Activated CD4-positive, CD25-positive, alpha-beta regulatory T cell treated with anti-CD3 and anti-CD28 coated beads, Interleukin-2, amount 50 U/mL, for 24 hours (primary cell): ENCODE measurements around the gene BEX1.
"Not testable (repeated sequence)": the region's sequence is repeated elsewhere in the genome, so short reads cannot be mapped to it uniquely, and the experiment has no call there.

Experiments
- ATAC-seq, 2 donors: fragments of 150-1000 bp; cut with Tn5 transposase; one replicate each; pipeline ENCODE4 v1.10.0; 2021; ENCODE audit warnings: mild to moderate bottlenecking in 1 of 2, moderate library complexity in 1 of 2

BEX1 gene

GRCh38 chrX:103063918-103064434, at the start of gene BEX1:
Gene BEX1, minus strand, starts transcription at chrX:103064171. Its CDS starts 897 bp downstream, at chrX:103063274.
- ATAC-seq, result peak; percentile 28 to 30

GRCh38 chrX:103109497-103109896, 45.5 kb upstream of the BEX1 start:
- ATAC-seq, result not testable (repeated sequence)

DNA sequence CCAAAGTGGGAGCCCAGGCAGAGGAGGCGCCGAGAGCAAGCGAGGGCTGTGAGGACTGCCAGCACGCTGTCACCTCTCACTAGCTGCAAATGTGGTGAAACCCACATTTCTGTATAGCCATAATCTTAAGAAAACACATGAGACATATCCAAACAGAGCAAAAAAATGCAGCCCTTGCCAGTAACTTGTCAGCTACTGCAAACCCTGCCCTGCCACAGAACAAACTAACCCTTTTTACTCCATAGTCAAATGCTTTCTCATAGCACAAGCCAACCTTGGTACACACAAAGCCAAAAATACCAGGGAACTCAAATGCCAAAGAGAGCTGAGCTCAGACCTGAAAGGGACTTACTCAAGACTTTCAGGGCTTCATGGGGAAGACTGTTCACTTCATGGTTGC, 43.9 kb upstream of the BEX1 start:
- ATAC-seq, result no peak

DNA sequence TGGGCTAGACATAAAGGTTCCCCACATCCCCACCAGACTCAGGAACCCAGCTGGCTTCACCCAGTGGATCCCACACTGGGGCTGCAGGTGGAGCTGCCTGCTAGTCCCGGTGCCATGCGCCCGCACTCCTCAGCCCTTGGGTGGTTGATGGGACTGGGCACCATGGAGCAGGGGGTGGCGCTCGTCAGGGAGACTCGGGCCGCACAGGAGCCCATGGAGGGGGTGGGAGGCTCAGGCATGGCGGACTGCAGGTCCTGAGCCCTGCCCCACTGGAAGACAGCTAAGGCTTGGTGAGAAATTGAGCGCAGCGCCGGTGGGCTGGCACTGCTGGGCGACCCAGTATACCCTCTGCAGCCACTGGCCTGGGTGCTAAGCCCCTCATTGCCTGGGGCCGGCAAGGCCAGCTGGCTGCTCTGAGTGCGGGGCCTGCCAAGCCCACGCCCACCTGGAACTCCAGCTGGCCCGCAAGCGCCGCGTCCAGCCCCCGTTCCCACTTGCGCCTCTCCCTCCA, 43.3 kb upstream of the BEX1 start:
- ATAC-seq, result not testable (repeated sequence)

DNA sequence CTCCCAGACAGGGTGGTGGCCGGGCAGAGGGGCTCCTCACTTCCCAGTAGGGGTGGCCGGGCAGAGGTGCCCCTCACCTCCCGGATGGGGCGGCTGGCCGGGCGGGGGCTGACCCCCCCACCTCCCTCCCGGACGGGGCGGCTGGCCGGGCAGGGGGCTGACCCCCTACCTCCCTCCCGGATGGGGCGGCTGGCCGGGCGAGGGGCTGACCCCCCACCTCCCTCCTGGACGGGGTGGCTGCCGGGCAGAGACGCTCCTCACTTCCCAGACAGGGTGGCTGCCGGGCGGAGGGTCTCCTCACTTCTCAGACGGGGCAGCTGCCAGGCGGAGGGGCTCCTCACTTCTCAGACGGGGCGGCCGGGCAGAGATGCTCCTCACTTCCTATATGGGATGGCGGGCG, 40.4 kb upstream of the BEX1 start:
- not testable (repeated sequence) for ATAC-seq

- ATAC-seq, result not testable (repeated sequence)
These were observed 39.9 kb upstream of the BEX1 start for GRCh38 chrX:103103866-103104265.

GRCh38 chrX:103101299-103102042, 37.5 kb upstream of the BEX1 start:
- ATAC-seq, result no peak

DNA sequence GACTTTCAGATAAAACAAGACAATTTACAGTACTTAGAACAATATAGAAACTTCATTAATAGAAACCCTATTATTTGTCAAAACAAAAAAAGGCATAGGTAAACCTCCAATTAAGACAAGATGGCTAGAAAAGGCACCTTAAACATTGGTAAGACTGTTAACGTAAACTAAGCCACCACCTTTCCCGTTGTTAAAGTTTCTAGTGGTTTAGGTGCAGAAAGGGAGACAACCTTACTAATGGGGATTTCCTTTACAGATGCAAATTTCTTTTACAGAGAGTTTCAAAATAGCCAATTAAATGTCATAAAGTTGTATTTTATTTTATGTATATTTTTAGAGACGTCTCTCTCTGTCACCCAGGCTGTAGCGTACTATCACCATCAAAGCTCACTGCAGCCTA, 36.5 kb upstream of the BEX1 start:
- ATAC-seq, result no peak

DNA sequence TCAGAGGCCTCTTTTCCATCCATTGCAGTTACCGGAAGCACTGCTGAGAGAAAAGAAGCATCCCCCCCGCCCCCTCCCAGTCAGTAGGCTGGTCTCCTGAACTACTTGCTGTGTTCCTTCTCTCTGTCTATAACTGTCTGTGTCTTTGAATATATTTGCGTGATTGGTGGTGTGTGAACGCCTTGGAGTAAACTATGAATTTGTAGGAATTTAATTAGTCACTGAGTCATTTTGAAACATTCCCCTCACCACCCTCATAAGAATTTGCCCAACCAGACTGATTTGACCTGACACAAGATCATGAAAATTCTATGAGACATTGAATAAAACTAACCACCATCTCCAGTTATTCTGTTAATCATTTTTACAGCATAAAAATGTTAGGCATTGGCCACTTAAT, 35.7 kb upstream of the BEX1 start:
- ATAC-seq, result no peak

DNA sequence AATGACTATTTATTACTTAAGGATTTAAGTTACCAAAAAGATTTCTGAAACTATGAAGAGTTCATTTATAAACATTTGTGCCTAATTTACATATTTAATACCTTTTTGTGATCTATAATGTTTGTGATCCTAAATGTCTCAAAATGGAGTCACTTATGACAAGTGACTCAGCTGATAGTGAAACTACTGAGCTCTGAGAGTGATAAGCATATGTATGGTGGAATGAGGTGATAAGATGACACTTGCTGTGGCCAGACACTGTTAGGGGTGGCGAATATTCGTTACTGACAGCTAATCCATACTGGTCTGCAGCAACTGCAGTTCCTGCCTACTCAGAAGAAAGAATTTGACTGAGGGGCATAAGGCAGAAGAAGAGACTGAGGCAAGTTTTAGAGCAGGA, 34.5 kb upstream of the BEX1 start:
- no peak for ATAC-seq

DNA sequence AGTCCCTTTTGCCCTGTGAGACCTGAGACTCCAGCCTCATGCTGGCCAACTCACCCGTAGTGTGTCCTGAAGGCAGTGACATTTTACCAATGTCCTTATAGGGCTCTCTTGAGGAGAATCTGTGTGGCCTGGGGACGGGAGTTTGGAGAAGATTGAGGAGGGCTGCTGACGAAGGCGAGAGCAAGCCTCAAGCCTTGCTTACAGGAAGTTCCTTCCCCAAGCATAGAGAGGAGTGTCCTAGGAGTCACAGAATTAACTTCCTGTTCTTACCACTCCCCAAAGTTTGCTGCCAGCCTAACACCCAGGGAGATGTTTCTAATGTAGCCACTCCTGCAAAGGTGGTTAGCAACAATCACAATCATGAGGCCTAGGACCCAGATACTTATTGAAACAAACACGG, 29.0 kb upstream of the BEX1 start, which contains the start of gene NXF3:
TSS of gene NXF3 (minus strand) at position 202 of the 400 bp plus-strand sequence. CDS start at position 82, 120 bp downstream.
- no peak for ATAC-seq

- ATAC-seq, result no peak
These were observed 17.1 kb upstream of the BEX1 start for GRCh38 chrX:103081051-103081450.

- ATAC-seq, result no peak
These were observed 9.5 kb upstream of the BEX1 start for GRCh38 chrX:103073467-103073866.

GRCh38 chrX:103066606-103067005, 2.6 kb upstream of the BEX1 start:
- no peak for ATAC-seq

DNA sequence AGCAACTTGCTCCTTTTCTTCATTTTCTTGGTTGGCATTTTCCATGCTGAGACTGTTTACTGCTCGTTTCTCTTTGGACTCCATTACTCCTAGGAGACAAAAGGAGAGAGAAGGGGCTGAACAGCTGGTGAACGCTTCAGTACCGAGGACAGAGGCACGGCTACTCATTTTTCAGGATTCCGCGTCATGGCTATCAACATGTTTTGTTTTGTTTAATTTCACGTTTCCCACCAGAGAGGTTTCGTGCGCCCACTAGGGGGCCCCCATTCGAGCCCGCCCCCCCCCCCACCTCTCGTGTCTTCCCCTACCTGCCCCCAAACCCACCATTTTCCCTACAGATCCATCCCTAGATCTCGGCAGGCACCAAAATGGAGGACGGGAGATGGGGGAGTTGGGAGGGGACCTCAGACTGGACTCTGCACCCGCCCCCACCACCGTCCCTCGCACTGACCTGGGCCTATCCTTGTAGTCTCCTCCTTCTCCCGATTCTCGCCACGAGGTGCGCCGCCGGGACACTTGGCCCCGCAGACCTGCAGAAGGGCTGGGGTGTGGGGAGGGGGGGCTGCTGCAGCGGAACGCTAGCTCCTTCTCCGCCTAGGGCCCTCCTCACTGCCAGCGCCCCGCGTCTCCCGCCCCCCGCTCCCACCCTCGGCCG, 653 bp downstream of the BEX1 start:
- ATAC-seq, result no peak

- ATAC-seq, result no peak
These were observed 2.5 kb downstream of the BEX1 start for GRCh38 chrX:103061486-103061885.

DNA sequence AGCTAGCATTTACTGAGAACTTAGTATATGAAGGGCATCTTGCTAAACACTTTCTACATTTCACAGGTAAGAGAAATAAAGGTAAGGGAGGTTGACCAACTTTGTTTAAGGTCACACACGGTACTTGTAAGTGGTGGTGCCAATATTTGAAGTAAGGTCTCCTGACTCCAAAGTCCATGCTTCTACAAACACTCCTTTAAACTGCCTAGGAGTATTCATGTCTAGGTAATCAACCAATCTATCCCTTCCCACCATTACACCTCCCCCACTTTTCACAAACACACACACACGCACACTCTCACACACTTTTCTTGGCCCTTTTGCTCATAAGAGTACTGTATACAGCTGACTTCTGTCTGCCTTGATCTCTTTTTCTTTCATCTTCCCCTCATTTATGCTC, 7.1 kb downstream of the BEX1 start:
- no peak for ATAC-seq

DNA sequence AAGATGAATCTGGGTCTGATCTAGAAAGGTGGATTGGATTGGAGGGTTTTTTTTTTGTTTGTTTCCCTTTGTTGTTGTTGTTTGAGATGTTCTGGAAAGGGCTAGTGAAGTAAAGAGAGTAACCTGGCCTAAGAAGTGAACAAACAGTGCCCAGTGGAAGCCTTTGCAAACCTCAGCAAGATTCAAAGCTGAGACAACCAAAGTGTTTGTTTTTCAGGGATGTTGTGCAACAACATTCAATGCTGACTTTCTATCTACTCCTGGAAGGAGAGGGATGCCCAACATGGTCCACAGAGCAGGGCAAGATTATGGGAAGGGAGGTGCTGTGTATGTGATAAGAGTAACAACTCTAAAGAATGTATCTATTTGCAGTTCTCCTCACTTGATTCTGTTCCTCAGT, 11.3 kb downstream of the BEX1 start:
- ATAC-seq, result no peak

- ATAC-seq, result no peak
These were observed 12.6 kb downstream of the BEX1 start for GRCh38 chrX:103051260-103051789.

DNA sequence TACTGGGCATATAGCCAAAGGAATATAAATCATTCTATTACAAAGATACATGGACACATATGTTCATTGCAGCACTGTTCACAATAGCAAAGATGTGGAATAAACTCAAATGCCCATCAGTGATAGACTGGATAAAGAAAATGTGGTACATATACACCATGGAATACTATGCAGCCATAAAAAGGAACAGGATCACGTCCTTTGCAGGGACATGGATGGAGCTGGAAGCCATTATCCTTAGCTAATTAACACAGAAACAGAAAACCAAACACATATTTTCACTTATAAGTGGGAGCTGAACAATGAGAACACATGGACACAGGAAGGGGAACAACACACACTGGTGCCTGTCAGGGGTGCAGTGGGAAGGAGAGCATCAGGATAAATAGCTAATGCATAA, 30.6 kb downstream of the BEX1 start:
- not testable (repeated sequence) for ATAC-seq

DNA sequence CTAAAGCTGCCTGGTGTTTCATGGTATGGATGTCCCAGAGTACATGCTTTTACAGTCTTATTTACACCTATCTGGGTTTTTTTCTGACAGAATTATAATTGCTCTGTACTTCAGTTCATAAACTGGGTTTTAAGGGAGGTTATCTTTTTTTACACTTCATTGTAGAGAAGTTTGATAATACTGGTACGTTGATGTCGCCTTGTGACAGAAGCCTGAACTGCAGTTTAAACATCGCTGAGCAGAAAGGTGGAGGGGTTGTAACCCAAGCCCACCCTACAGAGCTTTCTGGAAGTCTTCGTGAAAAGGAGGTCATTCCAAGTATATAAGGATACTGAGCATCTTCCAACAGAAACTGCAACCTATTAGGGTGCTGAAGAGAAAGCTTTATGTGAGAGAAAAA, 46.4 kb downstream of the BEX1 start:
- ATAC-seq, result no peak

- no peak for ATAC-seq
These were observed 51.0 kb downstream of the BEX1 start for GRCh38 chrX:103012945-103013344.
